ENCODE measurements around the gene CATSPERZ.

The CATSPERZ gene

GRCh38 chr11:64291752-64292459 lies 8.3 kb upstream of the CATSPERZ start:
- no peak overlapping the region for H3K4me3 ChIP-seq (ENCODE audit: low read depth, low read length)
- DNase-seq (ENCODE audit: low read depth), result no peak
- TF ChIP-seq CTCF (IDR thresholded peaks at IDR 0.05; ENCODE audit: low read depth, low read length) (no peak), MYC (IDR thresholded peaks at IDR 0.05; ENCODE audit: low read depth, low read length) (no peak), MAX (IDR thresholded peaks at IDR 0.05; ENCODE audit: low read depth, low read length) (no peak), POLR2A (IDR thresholded peaks at IDR 0.05; ENCODE audit: extremely low read depth, insufficient read length) (no peak)

- no peak for TF ChIP-seq POLR2A (IDR thresholded peaks at IDR 0.05; ENCODE audit: extremely low read depth, insufficient read length)
- no peak for TF ChIP-seq MYC (IDR thresholded peaks at IDR 0.05; ENCODE audit: low read depth, low read length)
- no peak for TF ChIP-seq MAX (IDR thresholded peaks at IDR 0.05; ENCODE audit: low read depth, low read length)
- no peak for TF ChIP-seq CTCF (IDR thresholded peaks at IDR 0.05; ENCODE audit: low read depth, low read length)
- no peak overlapping the region for H3K4me3 ChIP-seq (ENCODE audit: low read depth, low read length)
- no peak for DNase-seq (ENCODE audit: low read depth)
Measured at GRCh38 chr11:64292460-64293254, 7.5 kb upstream of the CATSPERZ start.

GRCh38 chr11:64294774-64295173 lies 5.4 kb upstream of the CATSPERZ start:
- H3K4me3 ChIP-seq (ENCODE audit: low read depth, low read length), result no peak overlapping the region
- TF ChIP-seq MAX (IDR thresholded peaks at IDR 0.05; ENCODE audit: low read depth, low read length) (no peak), MYC (IDR thresholded peaks at IDR 0.05; ENCODE audit: low read depth, low read length) (no peak), CTCF (IDR thresholded peaks at IDR 0.05; ENCODE audit: low read depth, low read length) (no peak), POLR2A (IDR thresholded peaks at IDR 0.05; ENCODE audit: extremely low read depth, insufficient read length) (no peak)
- no peak for DNase-seq (ENCODE audit: low read depth)

- TF ChIP-seq MYC (IDR thresholded peaks at IDR 0.05; ENCODE audit: low read depth, low read length), result no peak
- no peak for TF ChIP-seq MAX (IDR thresholded peaks at IDR 0.05; ENCODE audit: low read depth, low read length)
- TF ChIP-seq POLR2A (IDR thresholded peaks at IDR 0.05; ENCODE audit: extremely low read depth, insufficient read length), result no peak
- no peak for TF ChIP-seq CTCF (IDR thresholded peaks at IDR 0.05; ENCODE audit: low read depth, low read length)
- DNase-seq (ENCODE audit: low read depth), result no peak
- no peak overlapping the region for H3K4me3 ChIP-seq (ENCODE audit: low read depth, low read length)
Measured at GRCh38 chr11:64295760-64296159, 4.4 kb upstream of the CATSPERZ start.

GRCh38 chr11:64296236-64296635 lies 3.9 kb upstream of the CATSPERZ start:
- DNase-seq (ENCODE audit: low read depth), result no peak
- no peak for TF ChIP-seq CTCF (IDR thresholded peaks at IDR 0.05; ENCODE audit: low read depth, low read length)
- no peak for TF ChIP-seq MAX (IDR thresholded peaks at IDR 0.05; ENCODE audit: low read depth, low read length)
- no peak for TF ChIP-seq MYC (IDR thresholded peaks at IDR 0.05; ENCODE audit: low read depth, low read length)
- TF ChIP-seq POLR2A (IDR thresholded peaks at IDR 0.05; ENCODE audit: extremely low read depth, insufficient read length), result no peak
- no peak overlapping the region for H3K4me3 ChIP-seq (ENCODE audit: low read depth, low read length)
